Measurements from ENCODE around the gene FBXO36. TPM values are rescaled to one million over a fixed set of nuclear protein-coding genes. Genes with fewer than 3 reads are reported as not detected.
"Not testable (repeated sequence)": the region's sequence is repeated elsewhere in the genome, so short reads cannot be mapped to it uniquely, and the experiment has no call there.

FBXO36 gene
- polyA plus RNA-seq, 1 donor, result 7.6 TPM

- not testable (repeated sequence) for DNase-seq
Measured at GRCh38 chr2:229963596-229963995, 41.3 kb downstream of the FBXO36 start.

GRCh38 chr2:229969921-229970320 is 47.6 kb downstream of the FBXO36 start:
- no peak for DNase-seq

DNA sequence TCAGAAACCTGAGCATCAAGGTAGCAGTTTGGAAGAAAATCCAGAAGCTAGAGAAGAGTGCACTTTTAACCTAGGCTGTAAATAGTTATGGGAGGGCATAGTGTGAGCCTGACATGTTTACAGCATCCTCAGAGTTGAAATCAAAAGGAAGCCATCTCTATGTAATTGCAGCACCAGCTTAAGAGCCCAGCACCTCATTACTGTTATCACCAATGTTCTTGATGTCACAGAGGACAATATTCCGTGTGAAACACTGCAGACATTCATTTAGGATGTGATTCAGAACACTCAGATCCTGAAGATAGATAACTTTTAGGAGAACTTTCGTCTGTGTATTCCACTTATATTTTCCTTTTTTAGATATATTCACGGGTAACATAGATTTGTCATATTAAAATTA is 48.1 kb downstream of the FBXO36 start:
- no peak for DNase-seq

- no peak for DNase-seq
Measured at GRCh38 chr2:229971298-229971790, 49.0 kb downstream of the FBXO36 start.

- no peak for DNase-seq
Measured at GRCh38 chr2:229974266-229974665, 52.0 kb downstream of the FBXO36 start.

DNA sequence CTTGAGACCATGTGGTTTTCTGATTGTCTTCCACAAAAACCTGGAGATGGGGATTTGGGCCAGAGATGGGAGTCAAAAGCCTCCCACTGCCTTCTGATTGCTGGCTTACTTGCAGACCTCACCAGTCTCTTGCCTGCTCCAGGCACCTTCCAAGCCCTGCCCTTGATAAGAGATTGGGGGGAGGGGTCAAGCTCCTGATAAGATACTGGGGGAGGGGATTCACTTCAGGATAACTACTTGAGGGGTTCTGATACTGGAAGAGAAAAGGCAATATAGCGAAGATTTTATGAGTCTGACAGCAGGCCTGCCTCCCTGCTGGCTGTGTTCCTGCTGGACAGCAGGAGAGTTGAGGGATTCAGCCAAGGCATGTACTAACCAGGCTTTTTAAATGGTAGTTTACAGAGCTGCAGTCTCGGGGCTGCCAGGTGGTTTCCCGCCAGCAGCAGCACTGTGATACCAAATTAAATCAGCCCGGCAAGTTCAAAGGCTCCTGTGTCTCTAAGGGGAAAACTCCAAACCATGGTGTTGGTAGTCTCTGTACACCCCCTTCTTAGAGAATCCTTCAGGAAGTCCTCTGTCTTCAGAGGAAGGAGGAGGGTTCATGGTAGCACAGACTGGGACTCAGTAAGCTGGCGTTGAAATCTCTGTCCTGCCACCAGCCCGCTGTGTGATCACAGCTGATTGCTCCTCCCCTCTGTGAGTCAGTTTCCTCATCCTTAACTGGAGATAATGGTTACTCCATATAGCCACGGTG is 58.3 kb downstream of the FBXO36 start:
- DNase-seq, result peak; percentile 4

DNA sequence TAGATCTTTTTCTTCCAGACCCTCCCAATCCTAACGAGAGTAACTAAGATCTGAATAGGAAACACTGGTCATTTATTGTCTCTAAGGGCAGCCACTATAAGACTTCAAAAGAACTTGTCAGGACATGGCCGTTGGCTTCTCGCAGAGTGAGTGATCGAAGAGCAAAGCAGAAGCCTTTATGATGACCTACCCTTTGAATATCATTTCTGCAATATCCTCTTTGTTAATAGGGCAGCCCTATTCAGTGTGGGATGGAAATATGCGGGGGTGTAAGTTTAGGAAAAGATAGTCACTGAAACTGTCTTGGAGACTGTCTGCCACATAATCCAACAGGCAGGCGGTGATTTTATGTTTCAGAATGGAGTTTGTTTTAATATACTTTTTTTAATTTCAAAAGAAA is 70.9 kb downstream of the FBXO36 start:
- no peak for DNase-seq

DNA sequence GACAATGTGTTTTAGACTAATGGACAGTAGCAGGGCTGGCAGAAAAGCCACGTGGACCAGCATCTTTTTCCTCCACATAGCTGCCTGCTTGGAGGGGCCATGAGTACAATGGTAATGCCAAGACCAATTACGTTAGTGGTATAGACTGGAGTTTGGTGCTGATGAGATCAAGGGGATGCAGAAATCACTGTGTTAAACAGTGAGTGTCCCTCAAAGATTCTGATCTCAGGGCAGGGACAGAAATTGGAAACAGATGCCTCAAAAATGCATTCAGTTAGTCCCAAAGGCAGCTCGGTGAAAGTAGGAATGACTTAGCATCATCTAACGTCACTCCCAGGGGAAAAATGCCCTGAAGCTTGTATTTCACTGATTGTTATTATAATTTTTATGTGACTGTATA is 74.0 kb downstream of the FBXO36 start:
- no peak for DNase-seq

- DNase-seq, result no peak
Measured at GRCh38 chr2:229997565-229997964, 75.3 kb downstream of the FBXO36 start.

DNA sequence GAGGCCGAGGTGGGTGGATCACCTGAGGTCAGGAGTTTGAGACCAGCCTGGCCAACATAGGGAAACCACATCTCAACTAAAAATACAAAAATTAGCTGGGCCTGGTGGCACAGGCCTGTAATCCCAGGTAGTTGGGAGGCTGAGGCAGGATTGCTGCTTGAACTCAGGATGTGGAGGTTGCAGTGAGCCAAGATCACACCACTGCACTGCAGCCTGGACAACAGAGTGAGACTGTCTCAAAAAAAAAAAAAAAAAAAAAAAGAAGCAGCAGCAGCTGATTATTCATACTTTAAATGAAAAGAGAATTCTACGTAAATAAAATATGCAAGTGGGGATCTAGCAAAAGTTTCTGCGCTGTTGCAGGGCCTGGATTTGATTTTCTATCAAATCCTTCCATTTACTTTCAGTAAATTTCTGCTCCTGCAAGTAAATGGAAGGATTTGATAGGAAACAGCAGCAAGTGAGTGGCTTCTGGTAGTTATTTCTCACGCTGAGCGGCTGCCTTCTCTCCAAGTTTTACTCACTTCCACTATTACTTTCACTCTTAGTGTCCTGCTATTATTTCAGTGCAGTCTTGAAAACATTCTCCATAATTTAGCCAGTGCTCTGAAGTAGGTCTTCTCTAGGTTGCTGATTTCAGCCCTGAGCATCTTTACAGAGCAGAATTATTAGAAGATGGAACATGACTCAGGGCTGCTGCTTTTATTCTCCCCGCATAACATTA is 78.0 kb downstream of the FBXO36 start:
- no peak for DNase-seq

DNA sequence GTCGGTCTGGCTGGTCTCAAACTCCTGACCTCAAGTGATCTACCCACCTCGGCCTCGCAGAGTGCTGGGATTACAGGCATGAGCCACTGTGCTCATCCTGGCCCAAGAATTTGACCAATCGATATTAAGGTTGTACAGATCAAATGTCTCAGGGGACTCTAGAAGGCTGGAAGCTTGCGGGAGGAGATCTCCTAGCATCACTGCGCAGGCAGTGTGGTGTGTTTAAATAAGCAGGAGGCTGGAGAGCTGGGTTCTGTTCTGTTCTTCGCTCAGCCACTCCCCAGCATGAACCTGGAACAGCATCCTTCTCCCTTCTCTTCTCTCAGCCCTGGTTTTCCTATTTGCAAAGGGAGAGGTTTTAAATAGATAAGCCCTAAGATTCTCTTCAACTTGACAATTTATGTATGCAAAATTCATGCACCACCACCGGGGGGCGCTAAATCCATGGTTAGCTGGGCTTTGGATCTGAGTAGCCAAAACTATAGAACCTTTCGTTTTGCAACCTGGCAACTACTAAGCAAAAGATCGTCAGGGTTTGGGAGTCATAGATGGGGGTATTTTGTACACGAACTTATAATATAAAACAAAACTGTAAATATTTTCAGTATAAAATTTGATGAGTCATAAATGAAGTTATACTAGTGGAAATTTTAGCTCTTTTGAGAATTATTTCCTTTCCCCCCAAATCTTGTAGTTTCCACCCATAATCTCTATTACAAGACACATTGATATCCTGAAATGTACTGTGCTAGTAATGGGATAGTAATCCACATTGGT is 85.8 kb downstream of the FBXO36 start:
- peak; percentile 26 for DNase-seq

- no peak for DNase-seq
Measured at GRCh38 chr2:230008708-230009066, 86.4 kb downstream of the FBXO36 start.

- DNase-seq, result no peak
Measured at GRCh38 chr2:230010501-230010900, 88.2 kb downstream of the FBXO36 start.

DNA sequence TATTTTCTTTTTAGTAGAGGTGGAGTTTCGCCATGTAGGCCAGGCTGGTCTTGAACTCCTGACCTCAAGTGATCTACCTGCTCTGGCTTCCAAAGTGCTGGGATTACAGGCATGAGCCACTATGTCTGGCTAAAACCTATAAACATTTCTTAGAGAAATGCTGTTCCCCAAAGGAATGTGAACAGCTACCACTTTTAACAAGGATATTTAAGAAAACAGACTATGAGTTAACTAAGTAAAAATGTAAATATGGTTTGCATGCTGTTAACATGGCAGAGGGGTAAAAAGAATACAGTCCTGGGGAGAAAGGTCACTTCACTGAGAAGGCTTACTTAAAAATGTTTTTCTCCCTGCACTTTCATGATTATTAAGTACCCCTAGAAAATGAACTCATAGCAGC is 89.3 kb downstream of the FBXO36 start:
- DNase-seq, result no peak

DNA sequence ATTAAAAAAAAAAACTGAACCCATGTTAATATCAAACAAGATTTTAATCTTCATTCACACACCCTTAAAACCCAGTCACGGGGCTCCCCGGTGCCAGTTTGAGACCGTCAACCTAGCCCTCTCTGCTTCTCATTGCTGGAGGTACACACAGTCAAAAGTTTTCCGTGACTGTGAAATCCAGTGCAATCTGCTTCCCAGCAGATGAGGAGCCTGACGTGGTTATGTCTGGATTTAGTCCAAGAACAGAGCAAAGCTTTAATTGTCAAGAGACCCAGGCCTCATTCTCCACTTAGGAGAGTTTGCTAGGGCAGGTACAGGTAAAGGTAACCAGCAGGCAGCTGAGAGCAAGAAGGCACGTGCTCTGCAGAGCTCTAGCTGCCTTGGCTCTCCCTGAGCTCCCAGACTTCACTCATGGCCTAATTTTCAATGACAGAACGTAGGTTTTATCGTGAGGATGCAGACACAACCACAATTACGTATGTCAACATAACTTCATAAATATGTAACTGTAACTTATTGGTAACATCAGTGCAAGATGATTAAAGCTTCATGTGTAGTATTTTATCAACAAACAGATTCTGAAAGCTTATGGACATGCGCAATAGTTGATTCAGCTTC is 90.1 kb downstream of the FBXO36 start:
- DNase-seq, result no peak

DNA sequence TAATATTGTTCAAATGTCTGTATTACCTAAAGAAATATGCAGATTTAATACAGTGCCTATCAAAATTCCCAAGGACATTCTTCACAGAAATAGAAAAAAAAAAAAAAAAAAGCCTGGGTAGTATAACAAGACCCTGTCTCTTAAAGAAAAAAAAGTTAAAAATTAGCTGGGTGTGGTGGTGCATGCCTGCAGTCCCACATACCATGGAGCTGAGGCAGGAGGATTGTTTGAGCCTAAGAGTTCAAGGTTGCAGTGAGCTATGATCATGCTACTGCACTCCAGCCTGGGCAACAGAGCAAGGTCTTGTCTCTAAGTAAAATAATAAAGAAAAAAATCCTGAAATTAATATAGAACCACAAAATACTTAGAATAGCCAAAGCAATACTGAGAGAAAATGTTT is 94.5 kb downstream of the FBXO36 start:
- DNase-seq, result no peak

DNA sequence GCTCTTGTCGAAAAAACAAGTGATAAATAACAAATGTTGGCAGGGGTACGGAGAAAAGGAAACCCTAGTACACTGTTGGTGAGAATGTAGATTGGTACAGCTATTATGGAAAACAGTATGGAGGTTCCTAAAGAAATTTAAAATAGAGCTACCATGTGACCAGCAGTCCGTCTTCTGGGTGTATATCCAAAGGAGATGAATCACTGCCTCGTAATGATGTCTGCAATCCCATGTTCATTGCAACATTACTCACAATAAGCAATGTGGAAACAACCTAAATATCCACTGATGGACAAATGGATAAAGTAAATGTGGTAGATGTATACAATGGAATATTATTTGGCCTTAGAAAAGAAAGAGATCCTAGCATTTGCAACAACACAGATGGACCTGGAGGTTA is 95.8 kb downstream of the FBXO36 start:
- DNase-seq, result no peak

- DNase-seq, result no peak
Measured at GRCh38 chr2:230019742-230020141, 97.4 kb downstream of the FBXO36 start.

DNA sequence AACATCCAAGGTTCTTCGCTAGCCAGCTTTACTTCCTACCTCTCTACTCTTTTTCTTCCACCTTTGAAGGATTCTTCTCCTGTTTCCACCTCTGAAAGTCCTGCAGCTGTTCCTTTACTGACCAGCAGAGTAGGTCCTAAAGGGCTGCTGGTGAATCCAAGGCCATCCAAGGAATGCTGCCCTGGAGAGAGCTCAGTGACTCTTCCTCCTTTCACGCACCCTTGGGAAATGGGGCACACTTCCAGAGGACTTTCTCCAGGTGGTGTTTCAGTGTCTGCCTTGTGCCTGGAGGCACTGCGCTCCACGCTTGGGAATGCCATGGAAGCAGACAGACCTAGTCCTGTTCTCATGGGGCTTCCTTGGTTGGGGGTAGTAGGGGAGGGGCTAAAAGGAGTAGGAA is 101.0 kb downstream of the FBXO36 start:
- DNase-seq, result no peak

- DNase-seq, result no peak
Measured at GRCh38 chr2:230042195-230042594, 119.9 kb downstream of the FBXO36 start.

- no peak for DNase-seq
Measured at GRCh38 chr2:230043025-230043424, 120.7 kb downstream of the FBXO36 start.

- no peak for DNase-seq
Measured at GRCh38 chr2:230043461-230043860, 121.2 kb downstream of the FBXO36 start.

All from left kidney (tissue), 2 donors.